Measurements from ENCODE around the gene ELAPOR1.
A peak's percentile ranks its signal among the peaks of the same experiment; 100 is the strongest.

Gene ELAPOR1, protein sequence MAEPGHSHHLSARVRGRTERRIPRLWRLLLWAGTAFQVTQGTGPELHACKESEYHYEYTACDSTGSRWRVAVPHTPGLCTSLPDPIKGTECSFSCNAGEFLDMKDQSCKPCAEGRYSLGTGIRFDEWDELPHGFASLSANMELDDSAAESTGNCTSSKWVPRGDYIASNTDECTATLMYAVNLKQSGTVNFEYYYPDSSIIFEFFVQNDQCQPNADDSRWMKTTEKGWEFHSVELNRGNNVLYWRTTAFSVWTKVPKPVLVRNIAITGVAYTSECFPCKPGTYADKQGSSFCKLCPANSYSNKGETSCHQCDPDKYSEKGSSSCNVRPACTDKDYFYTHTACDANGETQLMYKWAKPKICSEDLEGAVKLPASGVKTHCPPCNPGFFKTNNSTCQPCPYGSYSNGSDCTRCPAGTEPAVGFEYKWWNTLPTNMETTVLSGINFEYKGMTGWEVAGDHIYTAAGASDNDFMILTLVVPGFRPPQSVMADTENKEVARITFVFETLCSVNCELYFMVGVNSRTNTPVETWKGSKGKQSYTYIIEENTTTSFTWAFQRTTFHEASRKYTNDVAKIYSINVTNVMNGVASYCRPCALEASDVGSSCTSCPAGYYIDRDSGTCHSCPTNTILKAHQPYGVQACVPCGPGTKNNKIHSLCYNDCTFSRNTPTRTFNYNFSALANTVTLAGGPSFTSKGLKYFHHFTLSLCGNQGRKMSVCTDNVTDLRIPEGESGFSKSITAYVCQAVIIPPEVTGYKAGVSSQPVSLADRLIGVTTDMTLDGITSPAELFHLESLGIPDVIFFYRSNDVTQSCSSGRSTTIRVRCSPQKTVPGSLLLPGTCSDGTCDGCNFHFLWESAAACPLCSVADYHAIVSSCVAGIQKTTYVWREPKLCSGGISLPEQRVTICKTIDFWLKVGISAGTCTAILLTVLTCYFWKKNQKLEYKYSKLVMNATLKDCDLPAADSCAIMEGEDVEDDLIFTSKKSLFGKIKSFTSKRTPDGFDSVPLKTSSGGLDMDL

DNA sequence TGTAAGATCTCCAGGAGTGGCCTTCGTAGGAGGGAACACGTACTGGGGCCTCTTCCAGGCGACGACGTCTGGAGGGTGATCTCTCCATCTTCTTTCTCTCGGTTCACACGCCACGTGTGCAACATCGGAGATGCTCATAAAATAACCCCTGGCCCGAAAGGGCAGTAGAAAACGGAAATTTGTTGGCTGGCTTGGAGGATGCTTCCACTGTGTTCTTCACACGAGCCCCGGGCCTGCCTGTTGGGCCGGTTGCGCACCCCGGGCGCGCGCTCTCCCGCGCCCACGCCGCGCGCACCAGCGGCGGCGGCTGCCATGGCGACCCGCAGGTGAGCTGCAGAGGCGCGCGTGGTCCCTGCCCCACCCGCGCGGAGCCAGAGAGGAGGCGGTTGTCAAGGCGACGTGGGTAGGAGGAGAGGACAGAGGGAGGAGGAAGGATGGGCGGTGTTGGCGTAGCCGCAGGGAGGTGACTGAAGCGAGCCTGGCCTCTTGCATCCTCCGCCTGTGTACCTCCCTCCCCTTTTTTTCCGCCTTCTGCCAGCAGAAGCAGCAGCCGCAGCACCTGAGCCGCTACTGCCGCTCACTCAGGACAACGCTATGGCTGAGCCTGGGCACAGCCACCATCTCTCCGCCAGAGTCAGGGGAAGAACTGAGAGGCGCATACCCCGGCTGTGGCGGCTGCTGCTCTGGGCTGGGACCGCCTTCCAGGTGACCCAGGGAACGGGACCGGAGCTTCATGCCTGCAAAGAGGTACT is at the start of gene ELAPOR1:
ELAPOR1 (plus strand) TSS at position 526 of the 752 bp plus-strand sequence; CDS start at position 595, 69 bp downstream.
- H3K9ac ChIP-seq (ENCODE audit: low read depth in 1 of 2, low read length in 2 of 2): peak within 1 kb of the TSS; percentile 61 to 73
- H3K36me3 ChIP-seq (ENCODE audit: control insufficient read depth in 1 of 2, insufficient read depth in 2 of 2, low read length in 2 of 2): no peaks in the 10 kb centered on the region
- H3K27ac ChIP-seq (ENCODE audit: low read depth, low read length): no peak within 1 kb of the TSS
- H3K27me3 ChIP-seq (ENCODE audit: control insufficient read depth in 1 of 2, insufficient read depth in 2 of 2, low read length in 2 of 2): peaks cover 6 to 10% of the 10 kb centered on the region in 2 donors
- peak within 1 kb of the TSS; percentile 75 to 83 for H3K4me3 ChIP-seq (ENCODE audit: low read depth in 1 of 2, low read length in 2 of 2)
- H3K4me1 ChIP-seq (ENCODE audit: control insufficient read depth in 1 of 2, insufficient read depth in 2 of 2, low read length in 2 of 2): peaks cover 17 to 29% of the 10 kb centered on the region in 2 donors
- H3K9me3 ChIP-seq (ENCODE audit: control insufficient read depth in 1 of 2, low read length in 2 of 2): no peaks in the 10 kb centered on the region

DNA sequence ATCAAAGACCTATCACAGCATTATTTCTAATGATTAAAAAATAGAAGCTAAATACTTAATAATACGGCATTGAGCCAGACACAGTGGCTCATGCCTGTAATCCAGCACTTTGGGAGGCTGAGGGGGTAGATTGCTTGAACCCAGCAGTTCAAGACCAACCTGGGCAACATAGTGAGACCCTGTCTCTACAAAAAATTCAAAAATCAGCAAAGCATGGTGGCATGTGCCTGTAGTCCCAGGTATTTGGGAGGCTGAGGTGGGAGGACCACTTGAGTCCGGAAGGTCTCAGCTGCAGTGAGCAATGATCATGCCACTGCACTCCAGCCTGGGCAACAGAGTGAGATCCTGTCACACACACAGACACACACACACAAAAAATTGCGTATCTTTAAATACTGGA is 48.8 kb upstream of the ELAPOR1 start:
- no peak overlapping the region for H3K27ac ChIP-seq (ENCODE audit: low read depth, low read length)
- no peaks in the 10 kb centered on the region for H3K9me3 ChIP-seq (ENCODE audit: control insufficient read depth in 1 of 2, low read length in 2 of 2)
- H3K27me3 ChIP-seq (ENCODE audit: control insufficient read depth in 1 of 2, insufficient read depth in 2 of 2, low read length in 2 of 2): no peaks in the 10 kb centered on the region
- no peak overlapping the region for H3K9ac ChIP-seq (ENCODE audit: low read depth in 1 of 2, low read length in 2 of 2)
- H3K4me3 ChIP-seq (ENCODE audit: low read depth in 1 of 2, low read length in 2 of 2): no peak overlapping the region
- H3K36me3 ChIP-seq (ENCODE audit: control insufficient read depth in 1 of 2, insufficient read depth in 2 of 2, low read length in 2 of 2): peaks cover 8 to 27% of the 10 kb centered on the region in 2 donors
- no peaks in the 10 kb centered on the region for H3K4me1 ChIP-seq (ENCODE audit: control insufficient read depth in 1 of 2, insufficient read depth in 2 of 2, low read length in 2 of 2)

DNA sequence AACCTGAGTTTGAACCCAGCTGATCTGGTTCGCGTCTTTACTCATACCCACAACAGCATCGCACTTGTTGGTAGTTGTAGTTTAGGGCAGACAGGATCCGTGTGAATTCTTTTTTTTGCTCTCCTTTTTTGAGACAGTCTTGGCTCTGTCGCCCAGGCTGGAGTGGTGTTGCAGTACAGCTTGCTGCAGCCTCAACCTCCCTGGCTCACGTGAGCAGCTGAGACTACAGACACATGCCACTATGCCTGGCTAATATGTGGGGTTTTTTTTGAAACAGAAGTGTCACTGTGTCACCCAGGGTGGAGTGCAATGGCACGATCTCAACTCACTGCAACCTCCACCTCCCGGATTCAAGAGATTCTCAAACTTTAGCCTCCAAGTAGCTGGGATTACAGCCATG is 46.0 kb upstream of the ELAPOR1 start:
- H3K4me3 ChIP-seq (ENCODE audit: low read depth in 1 of 2, low read length in 2 of 2): no peak overlapping the region
- H3K9ac ChIP-seq (ENCODE audit: low read depth in 1 of 2, low read length in 2 of 2): no peak overlapping the region
- H3K27me3 ChIP-seq (ENCODE audit: control insufficient read depth in 1 of 2, insufficient read depth in 2 of 2, low read length in 2 of 2): no peaks in the 10 kb centered on the region
- H3K4me1 ChIP-seq (ENCODE audit: control insufficient read depth in 1 of 2, insufficient read depth in 2 of 2, low read length in 2 of 2): no peaks in the 10 kb centered on the region
- H3K36me3 ChIP-seq (ENCODE audit: control insufficient read depth in 1 of 2, insufficient read depth in 2 of 2, low read length in 2 of 2): peaks cover 8 to 24% of the 10 kb centered on the region in 2 donors
- H3K9me3 ChIP-seq (ENCODE audit: control insufficient read depth in 1 of 2, low read length in 2 of 2): no peaks in the 10 kb centered on the region
- H3K27ac ChIP-seq (ENCODE audit: low read depth, low read length): no peak overlapping the region

DNA sequence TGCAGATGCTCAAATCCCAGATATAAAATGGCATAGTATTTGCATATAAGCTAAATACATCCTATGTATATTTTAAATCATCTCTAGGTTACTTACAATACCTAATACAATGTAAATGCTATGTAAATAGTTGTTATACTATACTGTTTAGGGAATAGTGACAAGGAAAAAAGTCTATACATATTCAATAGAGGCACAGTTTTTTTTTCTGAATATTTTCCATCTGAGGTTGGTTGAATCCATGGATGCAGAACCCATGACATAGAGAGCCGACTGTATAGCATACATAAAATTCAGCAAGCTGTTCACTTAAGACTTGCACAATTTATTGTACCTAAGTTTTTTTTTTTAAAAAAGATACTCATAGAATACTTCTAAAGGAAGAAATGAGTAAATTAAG is 44.6 kb upstream of the ELAPOR1 start:
- Histone ChIP-seq H3K27ac (ENCODE audit: low read depth, low read length) (no peak overlapping the region), H3K9me3 (ENCODE audit: control insufficient read depth in 1 of 2, low read length in 2 of 2) (no peaks in the 10 kb centered on the region), H3K27me3 (ENCODE audit: control insufficient read depth in 1 of 2, insufficient read depth in 2 of 2, low read length in 2 of 2) (no peaks in the 10 kb centered on the region), H3K4me1 (ENCODE audit: control insufficient read depth in 1 of 2, insufficient read depth in 2 of 2, low read length in 2 of 2) (no peaks in the 10 kb centered on the region), H3K4me3 (ENCODE audit: low read depth in 1 of 2, low read length in 2 of 2) (no peak overlapping the region), H3K9ac (ENCODE audit: low read depth in 1 of 2, low read length in 2 of 2) (no peak overlapping the region), H3K36me3 (ENCODE audit: control insufficient read depth in 1 of 2, insufficient read depth in 2 of 2, low read length in 2 of 2) (peaks cover 8 to 21% of the 10 kb centered on the region in 2 donors)

DNA sequence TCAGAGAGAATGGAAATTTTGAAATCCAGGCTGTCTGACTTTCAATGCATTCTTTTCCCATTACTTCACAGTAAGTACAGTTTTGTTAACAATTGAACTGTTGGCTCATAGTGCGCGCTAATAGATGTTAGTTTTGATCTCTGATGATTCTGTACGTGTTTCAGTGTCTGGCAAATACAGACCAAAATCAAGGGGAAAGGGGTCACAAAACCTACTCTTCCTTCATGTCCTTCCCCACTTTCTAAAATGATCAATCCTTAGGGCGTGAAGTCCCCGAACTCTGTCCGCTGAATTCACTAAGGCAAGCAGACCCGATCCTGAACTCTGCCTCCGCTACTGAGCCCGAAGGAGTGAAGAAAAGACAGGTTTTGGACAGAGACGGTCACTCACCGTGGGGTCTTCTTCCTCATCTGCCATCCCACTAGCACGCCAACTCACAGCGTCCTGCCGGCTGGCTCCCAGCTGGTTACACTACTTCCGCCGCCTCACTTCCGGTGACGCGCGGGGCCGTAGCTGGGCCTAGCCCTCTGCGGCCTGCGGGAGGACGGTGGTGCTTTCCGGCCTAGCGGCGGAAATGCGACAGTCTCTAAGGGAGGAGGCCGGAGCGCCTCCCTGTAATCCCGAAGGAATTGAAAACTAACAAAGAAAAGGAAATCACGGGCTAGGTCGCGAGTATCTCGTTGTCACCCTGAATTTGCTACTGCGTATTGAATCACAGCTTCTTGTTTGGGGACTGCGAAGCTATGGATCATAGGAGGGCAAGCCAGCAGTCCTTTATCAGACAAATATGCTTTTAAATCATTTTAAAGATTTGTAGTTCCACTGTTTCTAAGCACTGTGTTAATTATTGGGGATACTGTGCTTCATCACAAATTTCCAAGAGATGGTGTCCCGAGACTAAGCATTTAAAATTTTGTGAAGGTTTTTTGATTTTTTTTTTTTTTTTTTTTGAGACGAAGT is 38.1 kb upstream of the ELAPOR1 start, which contains the start of gene TAF13:
TAF13 (minus strand) TSS at position 473 of the 960 bp plus-strand sequence; CDS start at position 417, 56 bp downstream.
- Histone ChIP-seq H3K27ac (ENCODE audit: low read depth, low read length) (peak within 1 kb of the TSS; percentile 90), H3K4me1 (ENCODE audit: control insufficient read depth in 1 of 2, insufficient read depth in 2 of 2, low read length in 2 of 2) (peaks cover 8 to 9% of the 10 kb centered on the region in 2 donors), H3K36me3 (ENCODE audit: control insufficient read depth in 1 of 2, insufficient read depth in 2 of 2, low read length in 2 of 2) (no peaks in the 10 kb centered on the region), H3K27me3 (ENCODE audit: control insufficient read depth in 1 of 2, insufficient read depth in 2 of 2, low read length in 2 of 2) (no peaks in the 10 kb centered on the region), H3K9ac (ENCODE audit: low read depth in 1 of 2, low read length in 2 of 2) (peak within 1 kb of the TSS; percentile 77 to 91), H3K4me3 (ENCODE audit: low read depth in 1 of 2, low read length in 2 of 2) (peak within 1 kb of the TSS; percentile 94 to 97), H3K9me3 (ENCODE audit: control insufficient read depth in 1 of 2, low read length in 2 of 2) (no peaks in the 10 kb centered on the region)

DNA sequence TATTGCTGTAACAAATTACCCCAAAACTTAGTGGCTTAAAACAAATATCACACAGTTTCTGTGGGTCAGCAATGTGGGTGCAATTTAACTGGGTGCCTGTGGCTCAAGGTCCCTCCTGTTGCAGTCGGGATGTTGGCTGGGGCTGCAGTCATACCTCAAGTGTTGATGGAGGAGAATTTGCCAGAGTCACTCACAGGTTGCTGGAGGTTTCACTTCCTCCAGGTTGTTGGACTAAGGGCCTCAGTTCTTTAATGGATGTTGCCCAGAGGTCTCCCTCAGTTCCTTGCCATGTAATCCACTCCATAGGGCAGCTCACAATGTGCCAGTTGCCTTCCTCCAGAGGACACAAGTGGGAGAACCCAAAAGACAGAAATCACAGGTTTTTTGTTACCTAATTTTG is 35.6 kb upstream of the ELAPOR1 start:
- no peaks in the 10 kb centered on the region for H3K9me3 ChIP-seq (ENCODE audit: control insufficient read depth in 1 of 2, low read length in 2 of 2)
- no peak overlapping the region for H3K9ac ChIP-seq (ENCODE audit: low read depth in 1 of 2, low read length in 2 of 2)
- H3K27me3 ChIP-seq (ENCODE audit: control insufficient read depth in 1 of 2, insufficient read depth in 2 of 2, low read length in 2 of 2): no peaks in the 10 kb centered on the region
- no peaks in the 10 kb centered on the region for H3K36me3 ChIP-seq (ENCODE audit: control insufficient read depth in 1 of 2, insufficient read depth in 2 of 2, low read length in 2 of 2)
- no peak overlapping the region for H3K4me3 ChIP-seq (ENCODE audit: low read depth in 1 of 2, low read length in 2 of 2)
- peaks cover 8 to 9% of the 10 kb centered on the region in 2 donors for H3K4me1 ChIP-seq (ENCODE audit: control insufficient read depth in 1 of 2, insufficient read depth in 2 of 2, low read length in 2 of 2)
- H3K27ac ChIP-seq (ENCODE audit: low read depth, low read length): no peak overlapping the region

DNA sequence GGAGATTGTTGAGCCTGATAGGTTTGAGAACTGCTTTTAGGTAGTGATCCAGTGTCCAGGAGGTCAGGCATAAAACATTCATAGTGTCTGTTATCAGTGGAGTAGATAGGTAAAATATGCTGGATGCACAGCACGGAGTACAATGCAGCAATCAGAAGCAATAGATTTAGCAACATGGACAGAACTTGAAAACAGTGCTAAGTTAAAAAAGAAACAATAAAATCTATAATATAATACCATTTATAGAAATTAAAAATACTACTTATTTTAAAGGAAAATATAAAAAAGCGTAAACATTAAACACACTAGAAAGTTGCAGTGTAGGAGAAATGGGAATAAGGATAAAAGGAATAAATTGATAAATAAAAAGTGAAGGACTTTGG is 34.7 kb upstream of the ELAPOR1 start:
- Histone ChIP-seq H3K4me1 (ENCODE audit: control insufficient read depth in 1 of 2, insufficient read depth in 2 of 2, low read length in 2 of 2) (peaks cover 13 to 15% of the 10 kb centered on the region in 2 donors), H3K4me3 (ENCODE audit: low read depth in 1 of 2, low read length in 2 of 2) (no peak overlapping the region), H3K9ac (ENCODE audit: low read depth in 1 of 2, low read length in 2 of 2) (no peak overlapping the region), H3K27ac (ENCODE audit: low read depth, low read length) (no peak overlapping the region), H3K36me3 (ENCODE audit: control insufficient read depth in 1 of 2, insufficient read depth in 2 of 2, low read length in 2 of 2) (no peaks in the 10 kb centered on the region), H3K9me3 (ENCODE audit: control insufficient read depth in 1 of 2, low read length in 2 of 2) (no peaks in the 10 kb centered on the region), H3K27me3 (ENCODE audit: control insufficient read depth in 1 of 2, insufficient read depth in 2 of 2, low read length in 2 of 2) (no peaks in the 10 kb centered on the region)

DNA sequence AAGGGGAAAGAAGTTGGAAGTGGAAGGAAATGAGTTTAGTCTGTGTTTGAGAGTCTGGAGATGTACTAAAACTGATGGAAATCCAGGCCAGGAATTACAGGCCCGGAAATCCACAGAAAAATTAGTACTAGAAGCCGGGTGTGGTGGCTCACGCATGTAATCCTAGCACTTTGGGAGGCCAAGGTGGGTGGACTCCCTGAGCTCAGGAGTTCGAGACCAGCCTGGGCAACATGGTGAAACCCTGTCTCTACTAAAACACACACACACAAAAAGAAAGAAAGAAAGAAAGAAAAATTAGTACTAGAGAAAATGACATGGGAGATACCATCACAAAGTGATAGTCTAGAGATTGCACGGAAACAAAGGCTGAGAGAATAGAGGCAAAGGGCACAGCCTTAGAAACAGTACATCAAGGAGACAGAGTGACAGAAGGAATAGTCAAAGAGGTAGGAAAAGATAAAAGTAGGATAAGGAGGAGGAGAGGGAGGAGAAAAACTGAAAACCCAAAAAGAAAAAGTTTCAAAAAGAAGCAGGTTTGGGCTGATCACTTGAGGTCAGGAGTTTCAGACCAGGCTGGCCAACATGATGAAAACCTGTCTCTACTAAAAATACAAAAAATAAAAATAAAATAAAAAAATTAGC is 33.4 kb upstream of the ELAPOR1 start:
- H3K9ac ChIP-seq (ENCODE audit: low read depth in 1 of 2, low read length in 2 of 2): no peak overlapping the region
- no peak overlapping the region for H3K27ac ChIP-seq (ENCODE audit: low read depth, low read length)
- no peak overlapping the region for H3K4me3 ChIP-seq (ENCODE audit: low read depth in 1 of 2, low read length in 2 of 2)

More for the DNA sequence above, 33.4 kb upstream of the ELAPOR1 start:
- peaks cover 8 to 16% of the 10 kb centered on the region in 2 donors for H3K4me1 ChIP-seq (ENCODE audit: control insufficient read depth in 1 of 2, insufficient read depth in 2 of 2, low read length in 2 of 2)
- no peaks in the 10 kb centered on the region for H3K27me3 ChIP-seq (ENCODE audit: control insufficient read depth in 1 of 2, insufficient read depth in 2 of 2, low read length in 2 of 2)
- no peaks in the 10 kb centered on the region for H3K36me3 ChIP-seq (ENCODE audit: control insufficient read depth in 1 of 2, insufficient read depth in 2 of 2, low read length in 2 of 2)
- H3K9me3 ChIP-seq (ENCODE audit: control insufficient read depth in 1 of 2, low read length in 2 of 2): no peaks in the 10 kb centered on the region
